ENCODE data around the gene KCNA1.

KCNA1 gene

GRCh38 chr12:4933411-4933810 lies 23.7 kb downstream of the KCNA1 start:
- no peak overlapping the region for H3K4me3 ChIP-seq
- no peaks in the 10 kb centered on the region for H3K36me3 ChIP-seq (replicated peaks)
- in situ Hi-C loops (cut with MboI; ENCODE audit: low sequenced_read_pairs) = no loop called here
- no peaks in the 10 kb centered on the region for H3K4me1 ChIP-seq
- no peaks in the 10 kb centered on the region for H3K9me3 ChIP-seq
- no peak for DNase-seq (ENCODE audit: low spot score in 2 of 2)
- peaks cover 6% of the 10 kb centered on the region; the same call in 1 of the 2 replicates for H3K27me3 ChIP-seq (ENCODE audit: low read depth)

- Histone ChIP-seq H3K9me3 (no peaks in the 10 kb centered on the region), H3K27me3 (ENCODE audit: low read depth) (peaks cover 2% of the 10 kb centered on the region; the same call in 1 of the 2 replicates), H3K4me1 (no peaks in the 10 kb centered on the region), H3K4me3 (no peak overlapping the region), H3K36me3 (replicated peaks) (no peaks in the 10 kb centered on the region)
- DNase-seq (ENCODE audit: low spot score in 2 of 2) = no peak
- in situ Hi-C loops (cut with MboI; ENCODE audit: low sequenced_read_pairs) = no loop called here
Observed at GRCh38 chr12:4934407-4935035, 24.8 kb downstream of the KCNA1 start.

GRCh38 chr12:4938900-4939299 lies 29.2 kb downstream of the KCNA1 start:
- in situ Hi-C loops (cut with MboI; ENCODE audit: low sequenced_read_pairs) = no loop called here
- no peak overlapping the region for H3K4me3 ChIP-seq
- H3K36me3 ChIP-seq (replicated peaks) = no peaks in the 10 kb centered on the region
- DNase-seq (ENCODE audit: low spot score in 2 of 2) = no peak
- H3K4me1 ChIP-seq = no peaks in the 10 kb centered on the region
- no peaks in the 10 kb centered on the region for H3K9me3 ChIP-seq
- peaks cover 3% of the 10 kb centered on the region for H3K27me3 ChIP-seq (ENCODE audit: low read depth)

- Histone ChIP-seq H3K36me3 (replicated peaks) (no peaks in the 10 kb centered on the region), H3K4me1 (no peaks in the 10 kb centered on the region), H3K27me3 (ENCODE audit: low read depth) (peaks cover 3% of the 10 kb centered on the region), H3K9me3 (no peaks in the 10 kb centered on the region), H3K4me3 (no peak overlapping the region)
- DNase-seq (ENCODE audit: low spot score in 2 of 2) = no peak
- in situ Hi-C loops (cut with MboI; ENCODE audit: low sequenced_read_pairs) = no loop called here
Observed at GRCh38 chr12:4939418-4940023, 29.8 kb downstream of the KCNA1 start.

GRCh38 chr12:4943067-4943937 lies 33.6 kb downstream of the KCNA1 start:
- Histone ChIP-seq H3K4me3 (no peak overlapping the region), H3K27me3 (ENCODE audit: low read depth) (peaks cover 3% of the 10 kb centered on the region), H3K9me3 (no peaks in the 10 kb centered on the region)

GRCh38 chr12:4943938-4944284 lies 34.2 kb downstream of the KCNA1 start:
- no peaks in the 10 kb centered on the region for H3K36me3 ChIP-seq (replicated peaks)
- no peak overlapping the region for H3K4me3 ChIP-seq
- H3K27me3 ChIP-seq (ENCODE audit: low read depth) = peaks cover 6% of the 10 kb centered on the region
- H3K9me3 ChIP-seq = no peaks in the 10 kb centered on the region
- H3K4me1 ChIP-seq = no peaks in the 10 kb centered on the region
- no peak for DNase-seq (ENCODE audit: low spot score in 2 of 2)
- in situ Hi-C loops (cut with MboI; ENCODE audit: low sequenced_read_pairs) = no loop called here

More at GRCh38 chr12:4943067-4943937, 33.6 kb downstream of the KCNA1 start:
- in situ Hi-C loops (cut with MboI; ENCODE audit: low sequenced_read_pairs) = no loop called here
- H3K4me1 ChIP-seq = no peaks in the 10 kb centered on the region
- H3K36me3 ChIP-seq (replicated peaks) = no peaks in the 10 kb centered on the region
- DNase-seq (ENCODE audit: low spot score in 2 of 2) = no peak

GRCh38 chr12:4947253-4947652 lies 37.5 kb downstream of the KCNA1 start:
- Histone ChIP-seq H3K4me1 (no peaks in the 10 kb centered on the region), H3K4me3 (no peak overlapping the region), H3K9me3 (no peaks in the 10 kb centered on the region), H3K27me3 (ENCODE audit: low read depth) (0 out of 2 replicates have a peak, but pooled peaks cover 2% of the 10 kb centered on the region), H3K36me3 (replicated peaks) (no peaks in the 10 kb centered on the region)
- no peak for DNase-seq (ENCODE audit: low spot score in 2 of 2)
- in situ Hi-C loops (cut with MboI; ENCODE audit: low sequenced_read_pairs) = no loop called here

- Histone ChIP-seq H3K4me1 (no peaks in the 10 kb centered on the region), H3K27me3 (ENCODE audit: low read depth) (0 out of 2 replicates have a peak, but pooled peaks cover 2% of the 10 kb centered on the region), H3K36me3 (replicated peaks) (no peaks in the 10 kb centered on the region), H3K9me3 (no peaks in the 10 kb centered on the region), H3K4me3 (no peak overlapping the region)
- DNase-seq (ENCODE audit: low spot score in 2 of 2) = no peak
- in situ Hi-C loops (cut with MboI; ENCODE audit: low sequenced_read_pairs) = no loop called here
Observed at GRCh38 chr12:4951083-4951482, 41.4 kb downstream of the KCNA1 start.

- in situ Hi-C loops (cut with MboI; ENCODE audit: low sequenced_read_pairs) = no loop called here
- Histone ChIP-seq H3K4me1 (no peaks in the 10 kb centered on the region), H3K27me3 (ENCODE audit: low read depth) (0 out of 2 replicates have a peak, but pooled peaks cover 2% of the 10 kb centered on the region)
Observed at GRCh38 chr12:4951601-4952000, 41.9 kb downstream of the KCNA1 start.

GRCh38 chr12:4954621-4955354 lies 45.1 kb downstream of the KCNA1 start:
- Histone ChIP-seq H3K36me3 (replicated peaks) (no peaks in the 10 kb centered on the region), H3K9me3 (no peaks in the 10 kb centered on the region), H3K27me3 (ENCODE audit: low read depth) (no peaks in the 10 kb centered on the region), H3K4me3 (no peak overlapping the region), H3K4me1 (no peaks in the 10 kb centered on the region)
- DNase-seq (ENCODE audit: low spot score in 2 of 2) = no peak
- in situ Hi-C loops (cut with MboI; ENCODE audit: low sequenced_read_pairs) = no loop called here

More at GRCh38 chr12:4951601-4952000, 41.9 kb downstream of the KCNA1 start:
- H3K9me3 ChIP-seq = no peaks in the 10 kb centered on the region
- no peak overlapping the region for H3K4me3 ChIP-seq
- DNase-seq (ENCODE audit: low spot score in 2 of 2) = no peak
- no peaks in the 10 kb centered on the region for H3K36me3 ChIP-seq (replicated peaks)

GRCh38 chr12:4956054-4956453 lies 46.3 kb downstream of the KCNA1 start:
- no peaks in the 10 kb centered on the region for H3K36me3 ChIP-seq (replicated peaks)
- no peak overlapping the region for H3K4me3 ChIP-seq
- no peaks in the 10 kb centered on the region for H3K9me3 ChIP-seq
- no peak for DNase-seq (ENCODE audit: low spot score in 2 of 2)
- no peaks in the 10 kb centered on the region for H3K27me3 ChIP-seq (ENCODE audit: low read depth)
- in situ Hi-C loops (cut with MboI; ENCODE audit: low sequenced_read_pairs) = no loop called here
- no peaks in the 10 kb centered on the region for H3K4me1 ChIP-seq

- H3K27me3 ChIP-seq (ENCODE audit: low read depth) = no peaks in the 10 kb centered on the region
- in situ Hi-C loops (cut with MboI; ENCODE audit: low sequenced_read_pairs) = no loop called here
- no peak for DNase-seq (ENCODE audit: low spot score in 2 of 2)
- no peak overlapping the region for H3K4me3 ChIP-seq
- H3K4me1 ChIP-seq = no peaks in the 10 kb centered on the region
- H3K36me3 ChIP-seq (replicated peaks) = no peaks in the 10 kb centered on the region
- H3K9me3 ChIP-seq = no peaks in the 10 kb centered on the region
Observed at GRCh38 chr12:4956968-4957367, 47.3 kb downstream of the KCNA1 start.

- Histone ChIP-seq H3K27me3 (ENCODE audit: low read depth) (peaks cover 4% of the 10 kb centered on the region; the same call in 1 of the 2 replicates), H3K9me3 (no peaks in the 10 kb centered on the region), H3K4me1 (no peaks in the 10 kb centered on the region), H3K36me3 (replicated peaks) (no peaks in the 10 kb centered on the region), H3K4me3 (no peak overlapping the region)
- no peak for DNase-seq (ENCODE audit: low spot score in 2 of 2)
- in situ Hi-C loops (cut with MboI; ENCODE audit: low sequenced_read_pairs) = no loop called here
Observed at GRCh38 chr12:4957761-4958160, 48.1 kb downstream of the KCNA1 start.

Measured in HAP-1 (cell line).